ENCODE data around the gene SYMPK.

The SYMPK gene

DNA sequence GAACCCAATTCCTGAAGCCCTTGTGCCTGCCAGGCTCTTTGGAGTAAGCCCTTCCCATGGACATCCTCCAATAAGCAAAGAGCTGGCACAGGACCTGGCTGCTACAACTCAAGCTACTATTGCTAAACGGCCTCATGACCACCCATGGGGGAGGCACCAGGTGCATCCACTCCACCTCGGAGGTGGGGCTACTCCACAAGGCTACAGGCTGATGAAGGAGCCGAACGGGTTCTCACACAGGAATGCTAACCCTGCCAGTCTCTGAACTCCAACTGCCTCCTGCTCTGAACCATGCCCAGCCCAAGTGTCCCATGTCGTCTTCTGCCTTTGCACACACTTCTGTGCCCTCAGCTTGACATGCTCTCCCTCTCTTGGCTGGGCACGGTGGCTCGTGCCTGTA lies 10.0 kb downstream of the SYMPK start:
- Histone ChIP-seq H3K4ac (ENCODE audit: low read depth, low read length) (no peak overlapping the region), H3K4me2 (ENCODE audit: low read length) (no peak overlapping the region), H2BK5ac (ENCODE audit: low read depth, low read length, poor library complexity) (no peak overlapping the region), H3K36me3 (ENCODE audit: control insufficient read depth in 1 of 2, insufficient read depth in 2 of 2, low read length in 2 of 2) (peaks cover 55 to 67% of the 10 kb centered on the region in 2 experiments), H2AFZ (ENCODE audit: insufficient read depth, low read length, poor library complexity) (no peak overlapping the region), H3K79me1 (ENCODE audit: low read length) (no peaks in the 10 kb centered on the region), H3K79me2 (ENCODE audit: control insufficient read depth, insufficient read depth, low read length, poor library complexity) (no peaks in the 10 kb centered on the region), H3K4me3 (ENCODE audit: low read depth, low read length) (no peak overlapping the region), H3K14ac (ENCODE audit: low read length) (no peak overlapping the region), H3K9ac (ENCODE audit: low read length) (no peak overlapping the region), H3K9me3 (ENCODE audit: insufficient read depth, low read depth, low read length) (peaks cover 2% of the 10 kb centered on the region), H2BK12ac (ENCODE audit: low read length) (no peak overlapping the region), H4K12ac (ENCODE audit: low read depth, low read length) (no peak overlapping the region), H3K18ac (ENCODE audit: low read length) (no peak overlapping the region), H2AK5ac (ENCODE audit: low read length) (no peak overlapping the region), H4K8ac (ENCODE audit: low read depth, low read length) (no peak overlapping the region), H4K91ac (ENCODE audit: low read depth, low read length) (no peak overlapping the region), H3K23ac (ENCODE audit: low read length) (no peak overlapping the region), H3K27ac (ENCODE audit: low read depth, low read length) (no peak overlapping the region), H3K27me3 (ENCODE audit: insufficient read depth, low read length) (no peaks in the 10 kb centered on the region), H2BK120ac (ENCODE audit: insufficient read depth, low read length, poor library complexity) (no peak overlapping the region), H3K4me1 (ENCODE audit: control insufficient read depth in 1 of 2, insufficient read depth in 2 of 2, low read length in 2 of 2) (no peaks in the 10 kb centered on the region)
- no CpG with 5 or more reads among the region's 7 CpGs for WGBS (ENCODE audit: extremely low coverage, insufficient coverage, insufficient read length)
- DNase-seq = peak; percentile 53 to 55

DNA sequence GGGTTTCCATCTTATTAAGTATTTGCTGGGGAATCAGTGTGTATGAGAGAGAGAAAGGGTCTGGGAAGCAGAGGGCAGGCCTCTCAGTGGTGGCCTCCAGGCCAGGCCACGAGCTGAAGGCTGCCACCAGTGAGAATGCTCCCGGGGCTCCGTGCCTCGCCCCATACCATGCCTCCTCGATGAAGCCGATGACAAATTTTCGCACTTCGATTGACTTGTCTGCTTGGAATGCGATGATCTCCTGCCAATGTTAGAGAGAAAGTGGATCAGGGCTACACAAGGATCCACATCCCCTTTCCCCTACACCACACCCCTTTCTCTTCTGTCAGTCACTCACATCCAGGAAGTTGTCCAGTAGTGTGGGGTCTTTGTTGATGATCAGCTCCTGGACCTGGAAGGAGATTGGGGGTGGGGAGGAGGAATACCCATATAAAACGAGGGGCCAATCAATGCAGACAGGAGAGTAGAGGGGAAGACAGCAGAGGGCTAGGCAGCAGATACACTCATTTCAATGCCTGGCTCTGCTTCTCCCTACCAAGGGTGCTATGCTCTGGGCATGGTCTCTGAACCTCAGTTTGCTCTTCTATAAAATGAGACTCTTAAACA lies 10.7 kb downstream of the SYMPK start:
- Histone ChIP-seq H2AK5ac (ENCODE audit: low read length) (no peak overlapping the region), H3K27ac (ENCODE audit: low read depth, low read length) (no peak overlapping the region), H3K27me3 (ENCODE audit: insufficient read depth, low read length) (no peaks in the 10 kb centered on the region), H3K79me1 (ENCODE audit: low read length) (no peaks in the 10 kb centered on the region), H2BK12ac (ENCODE audit: low read length) (no peak overlapping the region), H3K9me3 (ENCODE audit: insufficient read depth, low read depth, low read length) (peaks cover 2% of the 10 kb centered on the region), H3K4ac (ENCODE audit: low read depth, low read length) (no peak overlapping the region), H4K12ac (ENCODE audit: low read depth, low read length) (no peak overlapping the region), H2AFZ (ENCODE audit: insufficient read depth, low read length, poor library complexity) (no peak overlapping the region), H3K4me3 (ENCODE audit: low read depth, low read length) (no peak overlapping the region), H3K18ac (ENCODE audit: low read length) (no peak overlapping the region), H4K91ac (ENCODE audit: low read depth, low read length) (no peak overlapping the region), H3K23ac (ENCODE audit: low read length) (no peak overlapping the region), H3K4me1 (ENCODE audit: control insufficient read depth in 1 of 2, insufficient read depth in 2 of 2, low read length in 2 of 2) (no peaks in the 10 kb centered on the region), H3K79me2 (ENCODE audit: control insufficient read depth, insufficient read depth, low read length, poor library complexity) (no peaks in the 10 kb centered on the region), H3K36me3 (ENCODE audit: control insufficient read depth in 1 of 2, insufficient read depth in 2 of 2, low read length in 2 of 2) (peaks cover 61 to 73% of the 10 kb centered on the region in 2 experiments), H2BK5ac (ENCODE audit: low read depth, low read length, poor library complexity) (no peak overlapping the region), H3K4me2 (ENCODE audit: low read length) (no peak overlapping the region), H3K9ac (ENCODE audit: low read length) (no peak overlapping the region), H2BK120ac (ENCODE audit: insufficient read depth, low read length, poor library complexity) (no peak overlapping the region), H4K8ac (ENCODE audit: low read depth, low read length) (no peak overlapping the region), H3K14ac (ENCODE audit: low read length) (no peak overlapping the region)
- no CpG with 5 or more reads among the region's 10 CpGs for WGBS (ENCODE audit: extremely low coverage, insufficient coverage, insufficient read length)
- DNase-seq = peak; percentile 65 to 73

DNA sequence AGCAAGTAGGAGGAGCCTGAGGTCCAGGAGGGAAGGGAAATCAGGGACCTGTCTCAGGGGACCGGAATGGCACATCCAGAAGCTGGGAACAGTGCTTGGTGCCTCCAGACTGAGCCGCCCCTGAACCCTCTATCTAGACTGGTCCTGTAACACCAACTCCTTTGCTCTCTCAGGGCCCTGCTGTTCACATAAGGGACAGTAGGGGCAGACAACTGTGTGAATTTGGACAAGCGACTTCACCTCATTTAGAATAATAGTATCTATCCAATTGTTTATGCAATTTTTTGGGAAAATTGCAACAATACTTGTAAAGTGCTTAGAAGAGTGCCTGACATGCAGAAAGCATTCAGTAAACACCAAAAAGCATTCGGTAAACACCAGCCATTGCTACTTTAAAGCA lies 14.0 kb downstream of the SYMPK start:
- H3K79me2 ChIP-seq (ENCODE audit: control insufficient read depth, insufficient read depth, low read length, poor library complexity) = no peaks in the 10 kb centered on the region
- H3K27ac ChIP-seq (ENCODE audit: low read depth, low read length) = no peak overlapping the region
- no peak overlapping the region for H2AFZ ChIP-seq (ENCODE audit: insufficient read depth, low read length, poor library complexity)
- no peak overlapping the region for H3K4me3 ChIP-seq (ENCODE audit: low read depth, low read length)
- no peaks in the 10 kb centered on the region for H3K9me3 ChIP-seq (ENCODE audit: insufficient read depth, low read depth, low read length)
- no peak overlapping the region for H2BK120ac ChIP-seq (ENCODE audit: insufficient read depth, low read length, poor library complexity)
- H3K36me3 ChIP-seq (ENCODE audit: control insufficient read depth in 1 of 2, insufficient read depth in 2 of 2, low read length in 2 of 2) = peaks cover 58 to 73% of the 10 kb centered on the region in 2 experiments
- no peak overlapping the region for H2BK12ac ChIP-seq (ENCODE audit: low read length)
- no peak overlapping the region for H3K4ac ChIP-seq (ENCODE audit: low read depth, low read length)
- WGBS (ENCODE audit: extremely low coverage, insufficient coverage, insufficient read length) = no CpG with 5 or more reads among the region's 4 CpGs
- no peak overlapping the region for H2BK5ac ChIP-seq (ENCODE audit: low read depth, low read length, poor library complexity)
- no peak overlapping the region for H3K23ac ChIP-seq (ENCODE audit: low read length)
- H3K4me2 ChIP-seq (ENCODE audit: low read length) = no peak overlapping the region
- no peak for DNase-seq
- H3K27me3 ChIP-seq (ENCODE audit: insufficient read depth, low read length) = no peaks in the 10 kb centered on the region
- H3K79me1 ChIP-seq (ENCODE audit: low read length) = no peaks in the 10 kb centered on the region
- H3K4me1 ChIP-seq (ENCODE audit: control insufficient read depth in 1 of 2, insufficient read depth in 2 of 2, low read length in 2 of 2) = no peaks in the 10 kb centered on the region
- no peak overlapping the region for H4K8ac ChIP-seq (ENCODE audit: low read depth, low read length)
- H3K18ac ChIP-seq (ENCODE audit: low read length) = no peak overlapping the region
- no peak overlapping the region for H2AK5ac ChIP-seq (ENCODE audit: low read length)
- no peak overlapping the region for H4K12ac ChIP-seq (ENCODE audit: low read depth, low read length)
- H4K91ac ChIP-seq (ENCODE audit: low read depth, low read length) = no peak overlapping the region
- H3K9ac ChIP-seq (ENCODE audit: low read length) = no peak overlapping the region
- H3K14ac ChIP-seq (ENCODE audit: low read length) = no peak overlapping the region

DNA sequence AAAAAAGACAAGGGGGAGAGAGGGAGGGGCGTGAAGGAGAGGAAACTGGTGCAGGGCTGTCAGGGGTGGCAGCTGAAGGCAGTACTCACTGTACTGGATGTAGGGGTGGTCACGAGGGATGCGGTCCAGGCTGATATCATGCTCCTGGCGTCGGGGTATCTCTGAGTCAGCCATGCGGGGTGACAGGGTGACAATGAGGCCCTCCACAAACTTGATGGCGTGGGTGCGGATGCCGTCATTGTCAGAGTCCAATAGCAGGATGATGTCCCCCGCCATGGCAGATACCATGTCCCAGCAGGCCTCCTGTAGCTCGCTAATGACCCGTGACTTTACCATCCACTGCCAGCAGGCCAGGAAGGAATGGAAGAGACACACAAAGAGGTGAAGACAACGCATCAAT lies 15.3 kb downstream of the SYMPK start:
- Histone ChIP-seq H3K36me3 (ENCODE audit: control insufficient read depth in 1 of 2, insufficient read depth in 2 of 2, low read length in 2 of 2) (peaks cover 57 to 73% of the 10 kb centered on the region in 2 experiments), H3K79me1 (ENCODE audit: low read length) (no peaks in the 10 kb centered on the region), H3K9me3 (ENCODE audit: insufficient read depth, low read depth, low read length) (no peaks in the 10 kb centered on the region), H3K14ac (ENCODE audit: low read length) (no peak overlapping the region), H2BK120ac (ENCODE audit: insufficient read depth, low read length, poor library complexity) (no peak overlapping the region), H2AFZ (ENCODE audit: insufficient read depth, low read length, poor library complexity) (no peak overlapping the region), H4K91ac (ENCODE audit: low read depth, low read length) (no peak overlapping the region), H3K23ac (ENCODE audit: low read length) (no peak overlapping the region), H3K27ac (ENCODE audit: low read depth, low read length) (no peak overlapping the region), H3K4me3 (ENCODE audit: low read depth, low read length) (no peak overlapping the region), H2AK5ac (ENCODE audit: low read length) (no peak overlapping the region), H4K8ac (ENCODE audit: low read depth, low read length) (no peak overlapping the region), H2BK12ac (ENCODE audit: low read length) (no peak overlapping the region), H3K4me2 (ENCODE audit: low read length) (no peak overlapping the region), H3K79me2 (ENCODE audit: control insufficient read depth, insufficient read depth, low read length, poor library complexity) (no peaks in the 10 kb centered on the region), H2BK5ac (ENCODE audit: low read depth, low read length, poor library complexity) (no peak overlapping the region), H3K9ac (ENCODE audit: low read length) (no peak overlapping the region), H3K4me1 (ENCODE audit: control insufficient read depth in 1 of 2, insufficient read depth in 2 of 2, low read length in 2 of 2) (no peaks in the 10 kb centered on the region), H3K27me3 (ENCODE audit: insufficient read depth, low read length) (no peaks in the 10 kb centered on the region), H3K18ac (ENCODE audit: low read length) (no peak overlapping the region), H3K4ac (ENCODE audit: low read depth, low read length) (no peak overlapping the region), H4K12ac (ENCODE audit: low read depth, low read length) (no peak overlapping the region)
- no peak for DNase-seq
- no CpG with 5 or more reads among the region's 13 CpGs for WGBS (ENCODE audit: extremely low coverage, insufficient coverage, insufficient read length)
